Activated T-helper 1 cell treated with anti-CD3 and anti-CD28 coated beads, Interleukin-12 subunit alpha, Interleukin-12 subunit beta, Interleukin-2, Interleukin-4 antibody, amounts not matched to agents 30 ng/mL and 10 ng/mL and 1 ng/mL, durations not matched to agents 14 hours and 24 hours and 36 hours (primary cell): ENCODE results near the gene GRIN3B. TPM values are rescaled to one million over a fixed set of nuclear protein-coding genes. Genes with fewer than 3 reads are reported as not detected.
"Not testable (repeated sequence)": the region's sequence is repeated elsewhere in the genome, so short reads cannot be mapped to it uniquely, and the experiment has no call there.

Experiments used
- DNase-seq: peaks from one replicate; pipeline ENCODE4 v3.0.0; 2021; ENCODE audit warnings: low spot score
- H3K27ac Mint-ChIP-seq: one replicate; pipeline ENCODE4 v1.8.0; 2021; ENCODE audit warnings: mild to moderate bottlenecking, mixed read lengths
- H3K27me3 Mint-ChIP-seq: one replicate; pipeline ENCODE4 v1.8.0; 2022; ENCODE audit warnings: mild to moderate bottlenecking, moderate library complexity, mixed read lengths; ENCODE audit not compliant: insufficient read depth
- H3K36me3 Mint-ChIP-seq: one replicate; pipeline ENCODE4 v1.8.0; 2021; ENCODE audit warnings: low read depth, mixed read lengths
- H3K4me1 Mint-ChIP-seq: one replicate; pipeline ENCODE4 v1.8.0; 2021; ENCODE audit warnings: low read depth, mixed read lengths
- H3K4me3 Mint-ChIP-seq: one replicate; pipeline ENCODE4 v1.8.0; 2021; ENCODE audit warnings: mild to moderate bottlenecking, moderate library complexity, mixed read lengths
- H3K9me3 Mint-ChIP-seq: one replicate; pipeline ENCODE4 v1.8.0; 2021; ENCODE audit warnings: mixed read lengths
- intact Hi-C: fragments of 100-400 bp; cut with micrococcal nuclease; formaldehyde crosslinking; loops from one replicate; pipeline ENCODE4 v1.15.1; 2024
- total RNA-seq: library from RNA; stranded (reverse); gene quantifications from 2 replicates; pipeline ENCODE4 v1.2.3, GENCODE V29; 2022

GRIN3B gene
- total RNA-seq, 1 donor from 2014 or later: not detected

GRCh38 chr19:1017115-1017905, 17.1 kb downstream of the GRIN3B start:
- intact Hi-C loops: no loop called here
- DNase-seq: no peak
- peaks cover 2% of the 10 kb centered on the region for H3K27me3 Mint-ChIP-seq
- peak overlapping the region; percentile 23 for H3K27ac Mint-ChIP-seq
- H3K4me3 Mint-ChIP-seq: peak overlapping the region; percentile 39
- peaks cover 28% of the 10 kb centered on the region for H3K4me1 Mint-ChIP-seq
- H3K9me3 Mint-ChIP-seq: no peaks in the 10 kb centered on the region
- H3K36me3 Mint-ChIP-seq: peaks cover 6% of the 10 kb centered on the region

GRCh38 chr19:1017906-1018305, 17.7 kb downstream of the GRIN3B start:
- Mint-ChIP-seq H3K27me3 (peaks cover 2% of the 10 kb centered on the region), H3K9me3 (no peaks in the 10 kb centered on the region), H3K4me1 (peaks cover 28% of the 10 kb centered on the region), H3K27ac (peak overlapping the region; percentile 52), H3K4me3 (no peak overlapping the region), H3K36me3 (peaks cover 6% of the 10 kb centered on the region)
- DNase-seq: no peak
- intact Hi-C loops: no loop called here

DNA sequence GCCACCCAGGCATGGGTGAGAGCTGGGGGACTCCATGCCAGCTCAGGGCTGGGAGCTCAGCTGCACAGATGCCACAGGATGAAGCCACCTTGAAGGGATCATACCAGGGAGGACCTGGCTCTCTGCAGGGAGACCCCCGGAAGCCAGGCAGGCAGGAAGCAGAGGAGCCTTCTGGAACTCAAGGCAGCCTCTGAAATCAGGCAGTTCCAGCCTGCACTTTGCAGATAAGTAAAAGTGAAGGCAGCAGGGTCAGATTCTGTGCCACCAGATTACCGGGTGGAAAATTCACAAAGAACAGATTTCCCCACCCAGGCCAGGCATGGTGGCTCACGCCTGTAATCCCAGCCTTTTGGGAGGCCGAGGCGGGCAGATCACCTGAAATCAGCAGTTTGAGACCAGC, 18.2 kb downstream of the GRIN3B start:
- intact Hi-C loops: no loop called here
- DNase-seq: no peak
- no peaks in the 10 kb centered on the region for H3K9me3 Mint-ChIP-seq
- peaks cover 2% of the 10 kb centered on the region for H3K27me3 Mint-ChIP-seq
- H3K27ac Mint-ChIP-seq: peak overlapping the region; percentile 29
- peaks cover 6% of the 10 kb centered on the region for H3K36me3 Mint-ChIP-seq
- H3K4me3 Mint-ChIP-seq: peak overlapping the region; percentile 95
- H3K4me1 Mint-ChIP-seq: peaks cover 28% of the 10 kb centered on the region

- DNase-seq: no peak
- peaks cover 28% of the 10 kb centered on the region for H3K4me1 Mint-ChIP-seq
- H3K27ac Mint-ChIP-seq: peak overlapping the region; percentile 29
- intact Hi-C loops: no loop called here
- no peaks in the 10 kb centered on the region for H3K9me3 Mint-ChIP-seq
- H3K4me3 Mint-ChIP-seq: peak overlapping the region; percentile 95
- H3K36me3 Mint-ChIP-seq: peaks cover 5% of the 10 kb centered on the region
- peaks cover 2% of the 10 kb centered on the region for H3K27me3 Mint-ChIP-seq
These were observed 18.9 kb downstream of the GRIN3B start for GRCh38 chr19:1018932-1019615.

GRCh38 chr19:1019616-1019961, 19.4 kb downstream of the GRIN3B start:
- peaks cover 4% of the 10 kb centered on the region for H3K36me3 Mint-ChIP-seq
- intact Hi-C loops: no loop called here
- H3K27ac Mint-ChIP-seq: no peak overlapping the region
- peak overlapping the region; percentile 95 for H3K4me3 Mint-ChIP-seq
- no peaks in the 10 kb centered on the region for H3K9me3 Mint-ChIP-seq
- peaks cover 28% of the 10 kb centered on the region for H3K4me1 Mint-ChIP-seq
- DNase-seq: no peak
- peaks cover 2% of the 10 kb centered on the region for H3K27me3 Mint-ChIP-seq

GRCh38 chr19:1019980-1020867, 20.0 kb downstream of the GRIN3B start:
- intact Hi-C loops: loop anchor here (2.0 to 5.0 kb wide), 3 partner anchors 35 to 172 kb away; partner anchors contain the start of gene WDR18
- peaks cover 28% of the 10 kb centered on the region for H3K4me1 Mint-ChIP-seq
- no peak for DNase-seq

DNA sequence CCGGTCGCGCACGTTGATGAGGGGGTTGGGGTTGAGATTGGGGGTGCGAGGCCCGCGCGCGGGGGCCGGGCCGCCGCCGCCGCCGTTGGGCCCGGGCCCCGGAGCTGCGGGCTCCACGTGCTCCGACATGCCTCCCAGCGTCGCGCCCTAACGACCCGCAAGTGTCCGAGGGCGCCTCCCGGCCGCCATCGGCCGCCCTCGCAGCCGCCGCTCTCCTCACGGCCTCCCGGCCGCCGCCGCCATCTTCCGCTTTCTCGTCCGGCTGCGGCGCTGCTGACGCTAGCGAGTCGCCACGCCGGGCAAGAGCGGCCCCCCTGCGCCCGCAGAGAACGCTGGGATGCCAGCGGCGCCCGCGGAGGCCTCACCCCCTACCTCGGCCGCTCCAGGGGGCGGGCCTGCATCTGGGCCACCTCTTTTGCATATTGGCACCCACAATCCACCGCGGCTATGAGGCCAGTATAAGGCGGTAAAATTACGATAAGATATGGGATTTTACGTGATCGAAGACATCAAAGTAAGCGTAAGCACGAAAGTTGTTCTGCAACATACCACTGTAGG, 20.7 kb downstream of the GRIN3B start, which contains the start of gene TMEM259:
Gene TMEM259, minus strand, starts transcription at position 256 of the 558 bp plus-strand sequence. Its CDS starts 127 bp downstream, at position 129.
- H3K36me3 Mint-ChIP-seq: peaks cover 4% of the 10 kb centered on the region
- H3K4me3 Mint-ChIP-seq: peak within 1 kb of the TSS; percentile 95
- peak within 1 kb of the TSS; percentile 99 for H3K27ac Mint-ChIP-seq
- intact Hi-C loops: loop anchor here (1.0 to 5.0 kb wide), 12 partner anchors 19 to 341 kb away; partner anchors contain the start of genes ABCA7, MED16, PTBP1 and RNU6-9
- H3K27me3 Mint-ChIP-seq: peaks cover 2% of the 10 kb centered on the region
- H3K9me3 Mint-ChIP-seq: no peaks in the 10 kb centered on the region
- peak; percentile 96 for DNase-seq
- H3K4me1 Mint-ChIP-seq: peaks cover 30% of the 10 kb centered on the region

More at GRCh38 chr19:1019980-1020867, 20.0 kb downstream of the GRIN3B start:
- H3K27me3 Mint-ChIP-seq: peaks cover 2% of the 10 kb centered on the region
- no peaks in the 10 kb centered on the region for H3K9me3 Mint-ChIP-seq
- H3K36me3 Mint-ChIP-seq: peaks cover 4% of the 10 kb centered on the region
- H3K27ac Mint-ChIP-seq: peak overlapping the region; percentile 87
- peak overlapping the region; percentile 95 for H3K4me3 Mint-ChIP-seq

DNA sequence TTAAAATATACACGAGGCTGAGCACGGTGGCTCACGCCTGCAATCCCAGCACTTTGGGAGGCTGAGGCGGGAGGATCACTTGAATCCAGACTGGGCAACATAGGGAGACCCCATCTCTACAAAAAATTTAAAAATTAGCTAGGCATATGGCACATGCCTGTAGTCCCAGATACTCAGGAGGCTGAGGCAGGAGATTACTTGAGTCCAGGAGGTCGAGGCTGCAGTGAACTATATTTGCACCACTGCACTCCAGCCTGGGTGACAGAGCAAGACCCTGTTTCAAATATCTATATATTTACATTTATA, 23.6 kb downstream of the GRIN3B start:
- not testable (repeated sequence) for H3K4me3 Mint-ChIP-seq

DNA sequence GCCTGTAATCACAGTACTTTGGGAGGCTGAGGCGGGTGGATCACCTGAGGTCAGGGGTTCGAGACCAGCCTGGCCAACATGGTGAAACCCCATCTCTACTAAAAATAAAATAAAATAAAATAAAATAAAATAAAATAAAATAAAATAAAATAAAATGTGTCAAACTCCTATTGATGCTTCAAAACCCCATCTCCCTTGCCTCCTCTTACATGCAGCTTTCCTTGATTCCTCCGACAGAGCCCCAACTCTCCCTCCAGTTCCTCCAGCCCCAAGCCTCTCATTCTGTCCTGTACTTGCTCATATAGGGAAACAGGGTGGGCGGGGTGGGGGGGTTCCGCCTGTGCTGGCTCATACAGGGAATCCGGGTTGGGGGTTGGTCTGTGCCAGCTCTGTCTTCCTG, 24.9 kb downstream of the GRIN3B start:
- H3K4me3 Mint-ChIP-seq: not testable (repeated sequence)

More for the DNA sequence above, 23.6 kb downstream of the GRIN3B start:
- not testable (repeated sequence) for H3K27ac Mint-ChIP-seq, H3K36me3 Mint-ChIP-seq, H3K9me3 Mint-ChIP-seq, DNase-seq, H3K27me3 Mint-ChIP-seq
- intact Hi-C loops: loop anchor here (5.0 kb wide), 1 partner anchor 168 kb away; no protein-coding TSS in a partner anchor
- peaks cover 17% of the 10 kb centered on the region for H3K4me1 Mint-ChIP-seq

GRCh38 chr19:1025960-1026782, 26.0 kb downstream of the GRIN3B start, which contains the start of gene CNN2:
Gene CNN2, plus strand, starts transcription at chr19:1026608. Its CDS starts 54 bp downstream, at chr19:1026662.
- Mint-ChIP-seq H3K27ac (peak within 1 kb of the TSS; percentile 87), H3K9me3 (no peaks in the 10 kb centered on the region), H3K4me3 (peak within 1 kb of the TSS; percentile 95), H3K36me3 (peaks cover 5% of the 10 kb centered on the region), H3K27me3 (peaks cover 2% of the 10 kb centered on the region), H3K4me1 (peaks cover 23% of the 10 kb centered on the region)
- intact Hi-C loops: loop anchor here (1.0 to 2.0 kb wide), 2 partner anchors 77 to 179 kb away; partner anchors contain the start of genes GPX4 and STK11
- DNase-seq: peak; percentile 73

More for the DNA sequence above, 24.9 kb downstream of the GRIN3B start:
- H3K27me3 Mint-ChIP-seq, H3K36me3 Mint-ChIP-seq, H3K9me3 Mint-ChIP-seq, intact Hi-C loops, DNase-seq: not testable (repeated sequence)
- H3K27ac Mint-ChIP-seq: peak overlapping the region; percentile 14
- peaks cover 17% of the 10 kb centered on the region for H3K4me1 Mint-ChIP-seq

DNA sequence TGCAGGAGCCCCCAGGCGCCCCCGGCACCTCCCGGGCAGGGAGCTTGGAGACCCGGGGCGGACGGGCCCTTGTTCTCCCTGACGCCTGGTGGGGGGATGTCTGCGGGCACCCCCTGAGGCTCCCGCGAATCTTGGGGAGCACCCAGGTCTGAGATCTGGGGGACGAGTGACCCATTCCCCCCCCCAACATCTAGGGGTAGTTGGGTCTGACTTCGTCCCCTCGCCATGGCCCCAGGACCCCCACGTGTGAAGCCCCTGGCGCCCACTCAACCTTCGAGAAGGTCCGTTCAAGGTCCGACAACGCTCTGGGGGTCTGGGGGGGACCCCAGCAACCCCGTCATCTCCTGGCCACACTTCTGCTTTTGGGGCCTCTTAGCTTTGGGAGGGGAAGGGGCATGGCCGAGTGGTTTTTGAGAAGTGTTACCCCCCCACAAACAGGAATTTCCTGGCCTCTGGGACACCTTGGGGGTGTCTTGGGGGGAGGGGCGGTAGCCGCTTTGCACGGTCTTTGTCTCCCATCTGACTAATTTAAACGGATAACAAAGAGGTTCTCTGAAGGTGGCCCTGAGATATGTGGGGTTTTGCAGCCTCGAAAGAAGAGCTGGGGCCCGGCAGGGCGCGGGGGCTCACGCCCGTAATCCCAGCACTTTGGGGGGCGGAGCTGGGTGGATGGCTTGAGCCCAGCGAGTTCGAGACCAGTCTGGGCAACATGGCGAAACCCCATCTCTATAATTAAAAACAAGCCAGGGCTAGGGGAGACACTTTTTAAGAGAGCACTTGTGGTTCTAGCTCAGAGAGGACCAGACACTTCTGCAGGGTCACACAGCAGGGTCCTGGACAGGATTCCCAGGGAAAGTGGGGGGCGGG, 26.8 kb downstream of the GRIN3B start:
- Mint-ChIP-seq H3K36me3 (peaks cover 5% of the 10 kb centered on the region), H3K9me3 (no peaks in the 10 kb centered on the region), H3K4me3 (peak overlapping the region; percentile 95), H3K27ac (peak overlapping the region; percentile 85), H3K4me1 (peaks cover 16% of the 10 kb centered on the region), H3K27me3 (no peaks in the 10 kb centered on the region)
- no peak for DNase-seq
- intact Hi-C loops: loop anchor here (1.0 to 2.0 kb wide), 2 partner anchors 76 to 178 kb away; partner anchors contain the start of genes GPX4 and STK11
